WERI-Rb-1 (cell line): ENCODE results near the gene ARCN1.
A peak's percentile ranks its signal among the peaks of the same experiment; 100 is the strongest.
"Not testable (repeated sequence)": the region's sequence is repeated elsewhere in the genome, so short reads cannot be mapped to it uniquely, and the experiment has no call there.

Source experiments
- DNase-seq: peaks from one replicate; pipeline ENCODE4 v3.0.0-alpha.2; 2020
- H3K27ac ChIP-seq: fragments of 250-450 bp; sonication (Bioruptor Pico); 2 replicates; pipeline ENCODE4 v1.5.1; 2020; ENCODE audit warnings: mild to moderate bottlenecking, moderate library complexity
- H3K27me3 ChIP-seq: fragments of 250-450 bp; sonication (Bioruptor Pico); 2 replicates; pipeline ENCODE4 v1.5.1; 2021; ENCODE audit warnings: mild to moderate bottlenecking, low read depth, moderate library complexity; ENCODE audit not compliant: insufficient read depth, severe bottlenecking
- H3K36me3 ChIP-seq: fragments of 250-450 bp; sonication (Bioruptor Pico); 2 replicates; pipeline ENCODE4 v1.5.1; 2020; ENCODE audit warnings: mild to moderate bottlenecking, moderate library complexity
- H3K4me3 ChIP-seq: 2 replicates; pipeline ENCODE4 v1.5.1; 2011; ENCODE audit warnings: low read depth, mild to moderate bottlenecking, control low read depth, low read length
- H3K9me3 ChIP-seq: fragments of 250-450 bp; sonication (Bioruptor Pico); 2 replicates; pipeline ENCODE4 v1.5.1; 2021; ENCODE audit warnings: mild to moderate bottlenecking, moderate library complexity; ENCODE audit not compliant: severe bottlenecking
- CTCF ChIP-seq: IDR thresholded peaks from 2 replicates; pipeline ENCODE4 v1.5.1; 2011; ENCODE audit warnings: low read depth, mild to moderate bottlenecking, control low read depth, inconsistent platforms, low read length

ARCN1 gene

GRCh38 chr11:118552341-118552740, 19.9 kb upstream of the ARCN1 start:
- no peak overlapping the region for H3K27ac ChIP-seq
- H3K4me3 ChIP-seq = no peak overlapping the region
- TF ChIP-seq CTCF = no peak
- H3K36me3 ChIP-seq = peaks cover 24% of the 10 kb centered on the region
- DNase-seq = no peak
- H3K27me3 ChIP-seq = no peaks in the 10 kb centered on the region
- H3K9me3 ChIP-seq = no peaks in the 10 kb centered on the region

GRCh38 chr11:118560806-118561205, 11.4 kb upstream of the ARCN1 start:
- Histone ChIP-seq H3K9me3 (no peaks in the 10 kb centered on the region), H3K4me3 (no peak overlapping the region), H3K27me3 (no peaks in the 10 kb centered on the region), H3K27ac (no peak overlapping the region), H3K36me3 (peaks cover 7% of the 10 kb centered on the region)
- no peak for DNase-seq
- no peak for TF ChIP-seq CTCF

GRCh38 chr11:118565051-118565450, 7.2 kb upstream of the ARCN1 start:
- Histone ChIP-seq H3K27me3 (no peaks in the 10 kb centered on the region), H3K27ac (no peak overlapping the region), H3K36me3 (no peaks in the 10 kb centered on the region), H3K4me3 (no peak overlapping the region), H3K9me3 (no peaks in the 10 kb centered on the region)
- TF ChIP-seq CTCF = no peak
- no peak for DNase-seq

- H3K9me3 ChIP-seq = no peaks in the 10 kb centered on the region
- H3K4me3 ChIP-seq = no peak overlapping the region
- peaks cover 2% of the 10 kb centered on the region for H3K36me3 ChIP-seq
- TF ChIP-seq CTCF = no peak
- DNase-seq = no peak
- H3K27me3 ChIP-seq = no peaks in the 10 kb centered on the region
- H3K27ac ChIP-seq = no peak overlapping the region
These were observed 2.5 kb upstream of the ARCN1 start for GRCh38 chr11:118569670-118570069.

GRCh38 chr11:118570787-118571186, 1.4 kb upstream of the ARCN1 start:
- no peak overlapping the region for H3K4me3 ChIP-seq
- no peak for TF ChIP-seq CTCF
- no peaks in the 10 kb centered on the region for H3K27me3 ChIP-seq
- H3K27ac ChIP-seq = no peak overlapping the region
- H3K9me3 ChIP-seq = no peaks in the 10 kb centered on the region
- no peak for DNase-seq
- H3K36me3 ChIP-seq = peaks cover 2% of the 10 kb centered on the region

GRCh38 chr11:118571701-118572060, 528 bp upstream of the ARCN1 start:
- not testable (repeated sequence) for H3K9me3 ChIP-seq, H3K27me3 ChIP-seq, H3K36me3 ChIP-seq, DNase-seq
- Histone ChIP-seq H3K27ac (peak overlapping the region; percentile 98), H3K4me3 (peak overlapping the region; percentile 97)
